GM18861 (cell line): Measurements from ENCODE around the gene NRXN3.

Source experiments
- ATAC-seq: cut with Tn5 transposase; IDR thresholded peaks from one replicate; pipeline ENCODE4 v1.9.1; 2021; ENCODE audit not compliant: unreplicated experiment

The NRXN3 gene

GRCh38 chr14:79643132-79643531 lies 1473.0 kb downstream of the NRXN3 start:
- no peak for ATAC-seq

- no peak for ATAC-seq
These were observed 1475.7 kb downstream of the NRXN3 start for GRCh38 chr14:79645753-79646362.

GRCh38 chr14:79649856-79650255 lies 1479.7 kb downstream of the NRXN3 start:
- no peak for ATAC-seq

GRCh38 chr14:79652513-79653307 lies 1482.5 kb downstream of the NRXN3 start:
- no peak for ATAC-seq

- ATAC-seq, result no peak
These were observed 1485.9 kb downstream of the NRXN3 start for GRCh38 chr14:79656056-79656455.

- ATAC-seq, result no peak
These were observed 1486.3 kb downstream of the NRXN3 start for GRCh38 chr14:79656496-79656895.

- ATAC-seq, result no peak
These were observed 1488.0 kb downstream of the NRXN3 start for GRCh38 chr14:79658221-79658620.

- ATAC-seq, result no peak
These were observed 1488.6 kb downstream of the NRXN3 start for GRCh38 chr14:79658769-79659168.

GRCh38 chr14:79660053-79660939 lies 1490.1 kb downstream of the NRXN3 start:
- ATAC-seq, result no peak

GRCh38 chr14:79661752-79662151 lies 1491.6 kb downstream of the NRXN3 start:
- no peak for ATAC-seq

GRCh38 chr14:79663453-79663852 lies 1493.3 kb downstream of the NRXN3 start:
- ATAC-seq, result no peak

- ATAC-seq, result no peak
These were observed 1495.4 kb downstream of the NRXN3 start for GRCh38 chr14:79665556-79665955.

- ATAC-seq, result no peak
These were observed 1498.8 kb downstream of the NRXN3 start for GRCh38 chr14:79668951-79669350.

- ATAC-seq, result no peak
These were observed 1500.6 kb downstream of the NRXN3 start for GRCh38 chr14:79670811-79671210.

- no peak for ATAC-seq
These were observed 1509.9 kb downstream of the NRXN3 start for GRCh38 chr14:79680087-79680486.

GRCh38 chr14:79686196-79686595 lies 1516.0 kb downstream of the NRXN3 start:
- no peak for ATAC-seq

- no peak for ATAC-seq
These were observed 1520.8 kb downstream of the NRXN3 start for GRCh38 chr14:79690960-79691359.

GRCh38 chr14:79693935-79694334 lies 1523.8 kb downstream of the NRXN3 start:
- no peak for ATAC-seq

GRCh38 chr14:79695307-79695706 lies 1525.1 kb downstream of the NRXN3 start:
- ATAC-seq, result no peak

- no peak for ATAC-seq
These were observed 1528.1 kb downstream of the NRXN3 start for GRCh38 chr14:79698298-79698711.

- no peak for ATAC-seq
These were observed 1529.0 kb downstream of the NRXN3 start for GRCh38 chr14:79699206-79699605.

GRCh38 chr14:79701371-79701770 lies 1531.2 kb downstream of the NRXN3 start:
- ATAC-seq, result no peak
